Measurements from ENCODE around the gene PLAGL2.
"Not testable (repeated sequence)": the region's sequence is repeated elsewhere in the genome, so short reads cannot be mapped to it uniquely, and the experiment has no call there.

The PLAGL2 gene

GRCh38 chr20:32193996-32194395, 13.5 kb downstream of the PLAGL2 start:
- Histone ChIP-seq H3K4me3 (ENCODE audit: low read length, poor library complexity, severe bottlenecking) (no peak overlapping the region), H3K9me2 (replicated peaks; ENCODE audit: low read depth, low read length) (no peaks in the 10 kb centered on the region), H3K4me1 (ENCODE audit: insufficient read depth, low read length, poor library complexity, severe bottlenecking) (peaks cover 4% of the 10 kb centered on the region), H3K9ac (ENCODE audit: low read depth, low read length, poor library complexity, severe bottlenecking) (no peak overlapping the region), H3K4me2 (ENCODE audit: low read depth, low read length, poor library complexity, severe bottlenecking) (no peak overlapping the region), H3K27me3 (ENCODE audit: insufficient read depth, low read length, poor library complexity, severe bottlenecking) (no peaks in the 10 kb centered on the region), H2AFZ (ENCODE audit: low read length) (no peak overlapping the region), H4K20me1 (ENCODE audit: insufficient read depth, low read length, poor library complexity, severe bottlenecking) (peaks cover 13% of the 10 kb centered on the region), H3K36me3 (ENCODE audit: insufficient read depth, low read length) (peaks cover 48% of the 10 kb centered on the region; the same call in 1 of the 2 replicates), H3K9me3 (ENCODE audit: insufficient read depth, low read depth, low read length) (no peaks in the 10 kb centered on the region), H3K79me2 (ENCODE audit: insufficient read depth, low read length) (peaks cover 18% of the 10 kb centered on the region; the same call in 1 of the 2 replicates), H3F3A (ENCODE audit: low read depth) (no peaks in the 10 kb centered on the region)
- no peak for TF ChIP-seq CTCF (conservative IDR thresholded peaks at IDR 0.05; ENCODE audit: low read length)
- no peak for TF ChIP-seq EZH2phosphoT487 (IDR thresholded peaks at IDR 0.05; ENCODE audit: borderline replicate concordance)

- H2AFZ ChIP-seq (ENCODE audit: low read length); H3K4me3 ChIP-seq (ENCODE audit: low read length, poor library complexity, severe bottlenecking); H3K4me1 ChIP-seq (ENCODE audit: insufficient read depth, low read length, poor library complexity, severe bottlenecking); H3K9me2 ChIP-seq (replicated peaks; ENCODE audit: low read depth, low read length); H3F3A ChIP-seq (ENCODE audit: low read depth); H3K27me3 ChIP-seq (ENCODE audit: insufficient read depth, low read length, poor library complexity, severe bottlenecking); H4K20me1 ChIP-seq (ENCODE audit: insufficient read depth, low read length, poor library complexity, severe bottlenecking); H3K9me3 ChIP-seq (ENCODE audit: insufficient read depth, low read depth, low read length); H3K4me2 ChIP-seq (ENCODE audit: low read depth, low read length, poor library complexity, severe bottlenecking); H3K9ac ChIP-seq (ENCODE audit: low read depth, low read length, poor library complexity, severe bottlenecking): not testable (repeated sequence)
- H3K36me3 ChIP-seq (ENCODE audit: insufficient read depth, low read length) = peaks cover 41% of the 10 kb centered on the region; the same call in 1 of the 2 replicates
- peaks cover 18% of the 10 kb centered on the region; the same call in 1 of the 2 replicates for H3K79me2 ChIP-seq (ENCODE audit: insufficient read depth, low read length)
Observed at GRCh38 chr20:32193336-32193735, 14.2 kb downstream of the PLAGL2 start.

GRCh38 chr20:32192698-32193097, 14.8 kb downstream of the PLAGL2 start:
- H3K4me1 ChIP-seq (ENCODE audit: insufficient read depth, low read length, poor library complexity, severe bottlenecking) = peaks cover 9% of the 10 kb centered on the region
- H3F3A ChIP-seq (ENCODE audit: low read depth) = no peaks in the 10 kb centered on the region
- H3K9me2 ChIP-seq (replicated peaks; ENCODE audit: low read depth, low read length) = no peaks in the 10 kb centered on the region
- peaks cover 2% of the 10 kb centered on the region for H4K20me1 ChIP-seq (ENCODE audit: insufficient read depth, low read length, poor library complexity, severe bottlenecking)
- H3K9ac ChIP-seq (ENCODE audit: low read depth, low read length, poor library complexity, severe bottlenecking) = no peak overlapping the region
- no peak overlapping the region for H3K4me2 ChIP-seq (ENCODE audit: low read depth, low read length, poor library complexity, severe bottlenecking)
- peaks cover 35% of the 10 kb centered on the region; the same call in 1 of the 2 replicates for H3K36me3 ChIP-seq (ENCODE audit: insufficient read depth, low read length)
- peaks cover 19% of the 10 kb centered on the region; the same call in 1 of the 2 replicates for H3K79me2 ChIP-seq (ENCODE audit: insufficient read depth, low read length)
- H2AFZ ChIP-seq (ENCODE audit: low read length) = no peak overlapping the region
- TF ChIP-seq EZH2phosphoT487 (IDR thresholded peaks at IDR 0.05; ENCODE audit: borderline replicate concordance) (no peak), CTCF (conservative IDR thresholded peaks at IDR 0.05; ENCODE audit: low read length) (no peak)
- no peaks in the 10 kb centered on the region for H3K9me3 ChIP-seq (ENCODE audit: insufficient read depth, low read depth, low read length)
- no peak overlapping the region for H3K4me3 ChIP-seq (ENCODE audit: low read length, poor library complexity, severe bottlenecking)
- no peaks in the 10 kb centered on the region for H3K27me3 ChIP-seq (ENCODE audit: insufficient read depth, low read length, poor library complexity, severe bottlenecking)

GRCh38 chr20:32191873-32192272, 15.7 kb downstream of the PLAGL2 start:
- H3K9ac ChIP-seq (ENCODE audit: low read depth, low read length, poor library complexity, severe bottlenecking) = no peak overlapping the region
- no peak overlapping the region for H2AFZ ChIP-seq (ENCODE audit: low read length)
- no peaks in the 10 kb centered on the region for H3K9me2 ChIP-seq (replicated peaks; ENCODE audit: low read depth, low read length)
- H3K9me3 ChIP-seq (ENCODE audit: insufficient read depth, low read depth, low read length) = no peaks in the 10 kb centered on the region
- H4K20me1 ChIP-seq (ENCODE audit: insufficient read depth, low read length, poor library complexity, severe bottlenecking) = no peaks in the 10 kb centered on the region
- H3K4me2 ChIP-seq (ENCODE audit: low read depth, low read length, poor library complexity, severe bottlenecking) = no peak overlapping the region
- no peaks in the 10 kb centered on the region for H3F3A ChIP-seq (ENCODE audit: low read depth)
- no peaks in the 10 kb centered on the region for H3K27me3 ChIP-seq (ENCODE audit: insufficient read depth, low read length, poor library complexity, severe bottlenecking)
- TF ChIP-seq CTCF (conservative IDR thresholded peaks at IDR 0.05; ENCODE audit: low read length) (no peak), EZH2phosphoT487 (IDR thresholded peaks at IDR 0.05; ENCODE audit: borderline replicate concordance) (no peak)
- H3K79me2 ChIP-seq (ENCODE audit: insufficient read depth, low read length) = peaks cover 18% of the 10 kb centered on the region; the same call in 1 of the 2 replicates
- peaks cover 9% of the 10 kb centered on the region for H3K4me1 ChIP-seq (ENCODE audit: insufficient read depth, low read length, poor library complexity, severe bottlenecking)
- no peak overlapping the region for H3K4me3 ChIP-seq (ENCODE audit: low read length, poor library complexity, severe bottlenecking)
- H3K36me3 ChIP-seq (ENCODE audit: insufficient read depth, low read length) = peaks cover 27% of the 10 kb centered on the region; the same call in 1 of the 2 replicates
